Epithelial cell of esophagus (primary cell): ENCODE measurements around the gene TOX2.
"Not testable (repeated sequence)": the region's sequence is repeated elsewhere in the genome, so short reads cannot be mapped to it uniquely, and the experiment has no call there.

Experiments
- DNase-seq: peaks from one replicate; pipeline ENCODE4 v3.0.0; 2010; ENCODE audit warnings: low read depth
- H3K4me3 ChIP-seq: 2 replicates; pipeline ENCODE4 v1.5.1; 2011; ENCODE audit warnings: mild to moderate bottlenecking, low read length, control low read depth
- CTCF ChIP-seq: IDR thresholded peaks from 2 replicates; pipeline ENCODE4 v1.5.1; 2011; ENCODE audit warnings: low read depth, mild to moderate bottlenecking, low read length, control low read depth, inconsistent platforms; ENCODE audit not compliant: insufficient read depth; ENCODE audit errors: missing control alignments

TOX2 gene

DNA sequence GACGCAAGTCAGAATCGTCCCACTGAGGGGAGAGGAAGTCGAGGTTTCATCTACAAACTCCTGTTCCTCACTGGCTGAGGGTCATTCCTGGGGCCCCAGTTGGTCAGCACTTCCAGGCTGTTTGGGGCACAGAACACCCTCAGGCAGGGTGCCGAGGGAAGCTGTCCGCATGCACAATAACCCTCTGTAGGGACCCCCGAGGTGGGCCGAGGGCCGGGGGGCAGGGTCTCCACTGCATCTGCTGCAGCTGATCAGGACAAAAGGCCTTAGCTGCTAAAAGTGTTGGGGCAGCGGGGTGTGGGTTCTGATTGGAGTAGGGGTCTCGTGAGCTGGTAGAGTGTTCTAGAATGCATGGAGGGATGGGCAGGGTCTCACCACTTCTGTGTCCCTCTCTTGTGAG is 125.1 kb downstream of the TOX2 start:
- DNase-seq = no peak
- no peak for TF ChIP-seq CTCF
- no peak overlapping the region for H3K4me3 ChIP-seq

- no peak for TF ChIP-seq CTCF
- DNase-seq = no peak
- H3K4me3 ChIP-seq = no peak overlapping the region
Observed at GRCh38 chr20:44040202-44040915, 125.7 kb downstream of the TOX2 start.

DNA sequence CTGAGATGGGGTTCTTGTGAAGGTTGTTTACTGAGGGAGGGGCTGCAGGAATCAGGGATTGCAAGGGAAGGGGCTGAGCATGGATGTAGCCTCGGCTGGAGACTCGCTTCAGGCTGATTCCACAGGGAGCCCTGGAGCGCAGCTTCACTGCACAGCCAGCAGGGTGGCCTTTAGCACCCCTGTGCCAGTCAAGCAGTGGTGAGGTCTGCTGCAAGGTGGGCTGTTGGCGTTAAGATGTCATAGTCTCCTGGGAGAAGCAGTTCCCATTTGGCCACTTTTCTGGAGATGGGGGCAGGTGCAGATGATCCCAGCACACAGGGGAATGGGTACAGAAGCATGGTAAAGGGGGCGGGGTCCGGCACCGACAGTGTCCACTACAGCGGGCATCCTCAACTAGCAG is 126.3 kb downstream of the TOX2 start:
- no peak for TF ChIP-seq CTCF
- DNase-seq = no peak

DNA sequence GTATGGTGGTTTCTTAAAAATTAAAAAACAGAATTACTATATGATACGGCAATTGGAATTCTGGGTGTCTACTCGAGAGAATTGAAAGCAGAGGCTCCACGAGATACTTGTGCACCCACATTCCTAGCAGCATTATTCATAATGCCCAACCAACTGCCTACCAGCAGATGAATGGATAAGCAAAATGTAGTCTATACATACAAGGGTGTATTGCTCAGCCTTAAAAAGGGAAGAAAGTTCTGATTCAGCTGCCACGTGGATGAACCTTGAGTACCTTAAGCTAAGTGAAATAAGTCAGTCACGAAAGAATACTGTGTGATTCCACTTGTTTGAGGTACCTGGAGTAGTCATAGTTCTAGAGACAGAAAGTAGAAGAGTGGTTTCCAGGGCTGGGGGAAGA is 130.1 kb downstream of the TOX2 start:
- not testable (repeated sequence) for H3K4me3 ChIP-seq

More for the DNA sequence above, 126.3 kb downstream of the TOX2 start:
- H3K4me3 ChIP-seq = no peak overlapping the region

DNA sequence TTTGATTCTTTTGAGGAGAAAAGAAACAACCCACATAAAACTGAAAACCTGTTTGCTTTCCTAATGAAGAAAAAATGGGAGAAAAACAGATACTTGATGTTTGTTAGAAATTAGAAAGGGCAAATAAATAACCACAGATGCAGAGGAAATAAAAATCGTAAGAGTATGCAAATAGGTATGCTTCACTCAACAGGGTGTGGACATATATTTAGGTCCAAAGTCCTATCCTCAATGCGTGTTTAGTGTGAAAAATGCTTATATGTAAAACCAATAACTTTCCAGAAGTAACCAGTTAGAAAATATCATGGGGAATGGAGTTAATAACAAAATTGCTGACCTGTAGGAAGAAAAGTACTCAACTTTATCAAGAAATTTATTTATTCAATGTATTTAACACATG is 135.7 kb downstream of the TOX2 start:
- DNase-seq = no peak
- TF ChIP-seq CTCF = no peak
- no peak overlapping the region for H3K4me3 ChIP-seq

More for the DNA sequence above, 130.1 kb downstream of the TOX2 start:
- DNase-seq = peak; percentile 36

GRCh38 chr20:44050925-44051660 is 136.4 kb downstream of the TOX2 start:
- TF ChIP-seq CTCF = no peak
- H3K4me3 ChIP-seq = no peak overlapping the region
- DNase-seq = no peak

DNA sequence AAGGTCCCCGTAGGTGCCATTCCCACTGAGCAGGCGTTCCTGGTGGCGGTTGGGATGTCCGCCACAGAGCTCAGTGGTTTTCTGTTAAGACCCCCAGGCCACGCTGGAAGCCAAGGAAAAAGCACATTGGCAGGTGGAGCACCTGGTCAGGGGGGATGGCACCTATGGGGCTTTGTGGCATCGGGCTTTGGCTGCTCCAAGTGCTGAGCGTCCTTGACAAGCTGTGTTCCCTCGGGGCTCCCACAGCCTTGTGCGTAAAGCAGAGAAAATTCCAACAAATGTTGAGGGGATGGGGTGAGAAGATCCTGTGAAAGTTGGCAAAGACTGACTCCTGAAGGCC is 137.0 kb downstream of the TOX2 start:
- no peak for TF ChIP-seq CTCF
- no peak overlapping the region for H3K4me3 ChIP-seq
- no peak for DNase-seq
